Lower lobe of right lung (tissue), 2 donors: ENCODE data around the gene SMIM7. TPM values are rescaled to one million over a fixed set of nuclear protein-coding genes. Genes with fewer than 3 reads are reported as not detected.

Experiments used
- ATAC-seq, 2 donors: fragments of 200-7000 bp; cut with Tn5 transposase; one replicate each; pipeline ENCODE4 v1.9.1; 2020 to 2022; ENCODE audit warnings: mild to moderate bottlenecking in 2 of 2, moderate library complexity in 2 of 2
- DNase-seq: peaks from one replicate; pipeline ENCODE4 v3.0.0-alpha.2; 2020
- H3K27ac ChIP-seq: fragments of 200-600 bp; one replicate; pipeline ENCODE4 v1.8.0; 2022
- H3K27me3 ChIP-seq: fragments of 200-600 bp; one replicate; pipeline ENCODE4 v1.8.0; 2022; ENCODE audit warnings: low read depth
- H3K36me3 ChIP-seq: fragments of 200-600 bp; one replicate; pipeline ENCODE4 v1.8.0; 2022; ENCODE audit warnings: mild to moderate bottlenecking
- H3K4me1 ChIP-seq: fragments of 200-600 bp; one replicate; pipeline ENCODE4 v1.8.0; 2022
- H3K4me3 ChIP-seq: fragments of 200-600 bp; one replicate; pipeline ENCODE4 v1.8.0; 2022; ENCODE audit warnings: mild to moderate bottlenecking
- H3K9me3 ChIP-seq: fragments of 200-600 bp; one replicate; pipeline ENCODE4 v1.8.0; 2022
- intact Hi-C: fragments of 100-400 bp; cut with DNase I; formaldehyde crosslinking; loops from one replicate; pipeline ENCODE4 v1.11.0; 2022
- total RNA-seq: library from RNA; stranded (reverse); fragmentation: NEBNext Ultra II Directional; extraction: Animal tissue kit (Norgen Biotek cat#: 25700); gene quantifications from one replicate; pipeline ENCODE4 v1.2.1, GENCODE V29; 2021
- TF ChIP-seq, protein P1 (sequence below): fragments of 200-600 bp; IDR thresholded peaks from one replicate; pipeline ENCODE4 v1.8.0; 2022; ENCODE audit warnings: antibody characterized with exemption, mild to moderate bottlenecking
- donor health status: DM: no; HTN: yes; CAD: no; lungs with severe emphysema.

The SMIM7 gene
- total RNA-seq, 1 donor from 2014 or later, result 70.5 TPM

DNA sequence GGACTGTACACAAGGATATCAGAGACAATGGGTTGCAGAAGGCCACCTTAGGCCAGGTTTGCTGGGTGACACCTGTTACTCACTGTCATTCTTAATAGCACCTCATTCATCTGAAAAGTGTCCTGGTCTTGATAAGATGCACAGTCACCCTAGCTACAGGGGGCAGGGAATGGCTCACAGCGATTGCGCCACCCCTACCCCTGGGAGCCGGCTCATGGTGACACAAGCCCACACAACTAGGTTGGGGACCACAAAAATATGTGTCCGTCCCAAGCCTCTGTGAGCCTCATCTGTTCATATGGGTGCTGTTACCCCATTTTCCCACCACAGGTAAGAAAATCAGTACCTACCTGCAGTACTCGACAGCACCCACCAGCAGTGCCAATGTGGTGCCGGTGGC lies 55.3 kb downstream of the SMIM7 start:
- TF ChIP-seq, protein P1, sequence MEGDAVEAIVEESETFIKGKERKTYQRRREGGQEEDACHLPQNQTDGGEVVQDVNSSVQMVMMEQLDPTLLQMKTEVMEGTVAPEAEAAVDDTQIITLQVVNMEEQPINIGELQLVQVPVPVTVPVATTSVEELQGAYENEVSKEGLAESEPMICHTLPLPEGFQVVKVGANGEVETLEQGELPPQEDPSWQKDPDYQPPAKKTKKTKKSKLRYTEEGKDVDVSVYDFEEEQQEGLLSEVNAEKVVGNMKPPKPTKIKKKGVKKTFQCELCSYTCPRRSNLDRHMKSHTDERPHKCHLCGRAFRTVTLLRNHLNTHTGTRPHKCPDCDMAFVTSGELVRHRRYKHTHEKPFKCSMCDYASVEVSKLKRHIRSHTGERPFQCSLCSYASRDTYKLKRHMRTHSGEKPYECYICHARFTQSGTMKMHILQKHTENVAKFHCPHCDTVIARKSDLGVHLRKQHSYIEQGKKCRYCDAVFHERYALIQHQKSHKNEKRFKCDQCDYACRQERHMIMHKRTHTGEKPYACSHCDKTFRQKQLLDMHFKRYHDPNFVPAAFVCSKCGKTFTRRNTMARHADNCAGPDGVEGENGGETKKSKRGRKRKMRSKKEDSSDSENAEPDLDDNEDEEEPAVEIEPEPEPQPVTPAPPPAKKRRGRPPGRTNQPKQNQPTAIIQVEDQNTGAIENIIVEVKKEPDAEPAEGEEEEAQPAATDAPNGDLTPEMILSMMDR, result no peak
- ATAC-seq (no peak), DNase-seq (no peak)
- no peaks in the 10 kb centered on the region for H3K9me3 ChIP-seq
- H3K27ac ChIP-seq, result no peak overlapping the region
- no peaks in the 10 kb centered on the region for H3K36me3 ChIP-seq
- H3K27me3 ChIP-seq, result no peaks in the 10 kb centered on the region
- intact Hi-C loops, result no loop called here
- peaks cover 42% of the 10 kb centered on the region for H3K4me1 ChIP-seq
- H3K4me3 ChIP-seq, result no peak overlapping the region

DNA sequence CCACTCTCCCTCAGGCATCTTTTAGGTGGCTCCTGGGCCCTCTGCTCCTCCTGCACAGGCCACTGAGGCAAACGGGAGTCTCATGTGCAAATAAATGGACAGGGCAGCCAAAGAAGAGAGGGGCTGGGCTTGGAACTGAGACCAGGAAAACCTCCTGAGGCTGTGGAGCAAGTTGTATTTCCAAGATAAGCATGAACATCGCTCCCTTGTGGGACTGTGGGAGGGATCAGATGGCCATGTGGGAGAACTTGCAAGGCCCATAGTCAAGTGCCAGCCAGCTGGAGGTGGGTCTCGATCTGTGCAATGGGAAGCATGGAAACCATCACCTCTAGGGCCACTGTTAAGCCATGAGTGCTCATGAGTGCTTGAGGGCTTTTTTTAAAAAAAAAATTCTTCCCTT lies 56.9 kb downstream of the SMIM7 start:
- Histone ChIP-seq H3K4me1 (peaks cover 37% of the 10 kb centered on the region), H3K4me3 (no peak overlapping the region), H3K27ac (no peak overlapping the region), H3K9me3 (no peaks in the 10 kb centered on the region), H3K36me3 (no peaks in the 10 kb centered on the region), H3K27me3 (no peaks in the 10 kb centered on the region)
- TF ChIP-seq, protein P1, result no peak
- no peak for DNase-seq
- no peak for ATAC-seq
- intact Hi-C loops, result no loop called here

- peaks cover 26% of the 10 kb centered on the region for H3K4me1 ChIP-seq
Measured at GRCh38 chr19:16601378-16602052, 58.4 kb downstream of the SMIM7 start.

DNA sequence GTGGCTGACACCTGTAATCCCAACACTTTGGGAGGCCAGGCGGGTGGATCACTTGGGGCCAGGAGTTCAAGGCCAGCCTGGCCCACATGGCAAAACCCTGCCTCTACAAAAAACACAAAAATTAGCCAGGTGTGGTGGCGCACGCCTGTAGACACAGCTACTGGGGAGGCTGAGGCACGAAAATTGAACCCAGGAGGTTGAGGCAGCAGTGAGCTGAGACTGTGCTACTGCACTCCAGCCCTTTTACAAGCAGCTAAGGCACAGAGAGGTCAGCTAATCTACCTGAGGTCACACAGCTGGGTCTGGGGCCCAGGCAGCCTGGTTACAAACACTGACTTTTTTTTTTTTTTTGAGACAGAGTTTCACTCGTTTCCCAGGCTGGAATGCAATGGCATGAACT lies 59.1 kb downstream of the SMIM7 start:
- TF ChIP-seq, protein P1, result no peak
- Histone ChIP-seq H3K36me3 (no peaks in the 10 kb centered on the region), H3K27me3 (no peaks in the 10 kb centered on the region), H3K4me3 (no peak overlapping the region), H3K9me3 (no peaks in the 10 kb centered on the region), H3K4me1 (peaks cover 20% of the 10 kb centered on the region), H3K27ac (no peak overlapping the region)
- intact Hi-C loops, result no loop called here
- DNase-seq, result no peak
- no peak for ATAC-seq

More at GRCh38 chr19:16601378-16602052, 58.4 kb downstream of the SMIM7 start:
- no peaks in the 10 kb centered on the region for H3K36me3 ChIP-seq
- no peak overlapping the region for H3K4me3 ChIP-seq
- no peak for ATAC-seq
- intact Hi-C loops, result no loop called here
- H3K27ac ChIP-seq, result no peak overlapping the region
- no peaks in the 10 kb centered on the region for H3K9me3 ChIP-seq
- H3K27me3 ChIP-seq, result no peaks in the 10 kb centered on the region
- DNase-seq, result no peak
- TF ChIP-seq, protein P1, result no peak

- TF ChIP-seq, protein P1, result no peak
- Histone ChIP-seq H3K27ac (no peak overlapping the region), H3K36me3 (no peaks in the 10 kb centered on the region), H3K4me1 (peaks cover 20% of the 10 kb centered on the region), H3K9me3 (no peaks in the 10 kb centered on the region), H3K27me3 (no peaks in the 10 kb centered on the region), H3K4me3 (no peak overlapping the region)
- ATAC-seq (no peak), DNase-seq (no peak)
- intact Hi-C loops, result no loop called here
Measured at GRCh38 chr19:16599655-16600346, 60.1 kb downstream of the SMIM7 start.
